Neural crest cell (in vitro differentiated cells): ENCODE measurements around the gene FOXR1. TPM values are rescaled to one million over a fixed set of nuclear protein-coding genes. Genes with fewer than 3 reads are reported as not detected.

Source experiments
- DNase-seq: peaks from one replicate; pipeline ENCODE4 v3.0.0; 2021; ENCODE audit warnings: low read depth, mixed read lengths, low spot score
- H3K27ac Mint-ChIP-seq: one replicate; pipeline ENCODE4 v1.8.0; 2021; ENCODE audit warnings: mild to moderate bottlenecking, mixed read lengths; ENCODE audit not compliant: unreplicated experiment
- H3K27me3 Mint-ChIP-seq: 2 replicates; pipeline ENCODE4 v1.8.0; 2021; ENCODE audit warnings: low read depth, mild to moderate bottlenecking, mixed read lengths
- H3K36me3 Mint-ChIP-seq: 2 replicates; pipeline ENCODE4 v1.8.0; 2021; ENCODE audit warnings: low read depth, mild to moderate bottlenecking, mixed read lengths
- H3K4me1 Mint-ChIP-seq: 2 replicates; pipeline ENCODE4 v1.8.0; 2021; ENCODE audit warnings: mixed read lengths
- H3K4me3 Mint-ChIP-seq: one replicate; pipeline ENCODE4 v1.8.0; 2021; ENCODE audit warnings: mild to moderate bottlenecking, mixed read lengths
- H3K9me3 Mint-ChIP-seq: 2 replicates; pipeline ENCODE4 v1.8.0; 2021; ENCODE audit warnings: mixed read lengths
- CTCF ChIP-seq: fragments of 200-600 bp; sonication (generic); conservative IDR thresholded peaks from 2 replicates; pipeline ENCODE4 v1.5.0; 2021; ENCODE audit warnings: antibody characterized with exemption, mild to moderate bottlenecking
- total RNA-seq: library from RNA; stranded (reverse); gene quantifications from 2 replicates; pipeline ENCODE4 v1.2.1, GENCODE V29; 2021

The FOXR1 gene
- total RNA-seq, 1 donor from 2014 or later = not detected

DNA sequence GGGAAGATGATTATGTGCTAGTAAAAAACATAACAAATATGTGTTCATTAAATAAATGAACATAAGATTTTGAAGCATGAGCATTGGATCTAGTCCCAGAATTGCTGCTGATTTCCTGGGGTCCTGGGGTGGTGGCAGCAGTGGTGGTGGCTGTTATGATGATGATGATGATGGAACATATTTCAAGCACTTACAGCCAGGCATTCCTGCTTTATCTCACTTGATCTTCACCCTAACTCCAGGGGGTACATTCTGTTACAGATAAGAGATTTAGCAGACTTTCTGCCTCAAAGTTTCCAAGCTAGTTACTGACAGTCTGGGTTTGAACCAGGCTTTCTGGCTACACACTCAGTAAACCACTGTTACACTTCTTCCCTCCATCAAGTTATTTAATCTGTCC lies 52.2 kb downstream of the FOXR1 start:
- no peak for DNase-seq
- Mint-ChIP-seq H3K27ac (no peak overlapping the region), H3K9me3 (no peaks in the 10 kb centered on the region), H3K4me3 (peak overlapping the region; percentile 29), H3K27me3 (no peaks in the 10 kb centered on the region), H3K4me1 (peaks cover 24% of the 10 kb centered on the region), H3K36me3 (peaks cover 6% of the 10 kb centered on the region)
- TF ChIP-seq CTCF = no peak

GRCh38 chr11:119024430-119025098 lies 53.0 kb downstream of the FOXR1 start:
- peaks cover under 1% of the 10 kb centered on the region for H3K27me3 Mint-ChIP-seq
- no peaks in the 10 kb centered on the region for H3K9me3 Mint-ChIP-seq
- H3K4me1 Mint-ChIP-seq = peaks cover 26% of the 10 kb centered on the region
- H3K36me3 Mint-ChIP-seq = peaks cover 6% of the 10 kb centered on the region
- no peak for DNase-seq
- no peak for TF ChIP-seq CTCF
- no peak overlapping the region for H3K27ac Mint-ChIP-seq
- peak overlapping the region; percentile 40 for H3K4me3 Mint-ChIP-seq

DNA sequence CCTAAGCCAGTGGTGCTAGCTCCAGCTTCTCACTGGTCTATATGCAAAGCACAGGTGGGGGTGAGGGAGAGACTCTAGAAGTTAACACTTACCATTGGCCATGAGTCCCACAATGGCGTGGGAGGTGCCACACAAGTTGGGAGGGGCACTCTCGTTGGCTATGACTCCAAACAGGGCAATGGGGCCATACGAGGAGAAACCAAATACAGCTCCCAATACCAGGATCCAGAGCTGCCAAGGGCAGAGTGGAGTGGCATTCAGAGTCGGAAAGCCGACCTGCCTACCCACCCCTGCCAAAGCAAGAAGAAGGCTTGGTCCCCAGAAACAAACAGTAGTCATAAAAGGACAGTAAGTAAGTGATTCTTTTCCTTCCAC lies 53.5 kb downstream of the FOXR1 start:
- no peak for DNase-seq
- H3K9me3 Mint-ChIP-seq = no peaks in the 10 kb centered on the region
- H3K36me3 Mint-ChIP-seq = peaks cover 4% of the 10 kb centered on the region
- H3K4me3 Mint-ChIP-seq = peak overlapping the region; percentile 40
- peaks cover 3% of the 10 kb centered on the region for H3K27me3 Mint-ChIP-seq
- H3K4me1 Mint-ChIP-seq = peaks cover 26% of the 10 kb centered on the region
- H3K27ac Mint-ChIP-seq = no peak overlapping the region
- TF ChIP-seq CTCF = no peak

DNA sequence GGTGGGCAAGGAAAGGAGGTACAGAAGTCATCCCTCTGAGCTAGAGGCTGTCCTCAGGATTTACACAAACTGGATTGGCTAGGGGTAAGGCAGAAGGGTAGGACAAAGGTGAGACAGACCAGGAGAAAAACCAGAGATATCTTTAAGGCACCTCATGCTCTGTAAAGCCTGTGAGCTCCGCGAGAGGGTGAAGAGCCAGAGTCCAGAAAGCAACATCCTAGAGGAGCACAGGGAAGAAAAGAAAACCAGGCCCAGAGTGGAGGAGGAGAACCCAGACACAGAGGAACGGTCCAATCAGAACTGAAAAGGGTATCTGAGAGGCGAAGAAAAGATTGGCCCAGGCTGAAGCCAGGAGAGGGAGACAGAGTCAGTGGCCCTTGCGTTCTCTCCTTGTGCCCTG lies 54.0 kb downstream of the FOXR1 start:
- H3K27me3 Mint-ChIP-seq = peaks cover 3% of the 10 kb centered on the region
- H3K4me1 Mint-ChIP-seq = peaks cover 24% of the 10 kb centered on the region
- H3K4me3 Mint-ChIP-seq = peak overlapping the region; percentile 40
- H3K9me3 Mint-ChIP-seq = no peaks in the 10 kb centered on the region
- DNase-seq = no peak
- TF ChIP-seq CTCF = no peak
- H3K36me3 Mint-ChIP-seq = peaks cover 3% of the 10 kb centered on the region
- H3K27ac Mint-ChIP-seq = peak overlapping the region; percentile 82

DNA sequence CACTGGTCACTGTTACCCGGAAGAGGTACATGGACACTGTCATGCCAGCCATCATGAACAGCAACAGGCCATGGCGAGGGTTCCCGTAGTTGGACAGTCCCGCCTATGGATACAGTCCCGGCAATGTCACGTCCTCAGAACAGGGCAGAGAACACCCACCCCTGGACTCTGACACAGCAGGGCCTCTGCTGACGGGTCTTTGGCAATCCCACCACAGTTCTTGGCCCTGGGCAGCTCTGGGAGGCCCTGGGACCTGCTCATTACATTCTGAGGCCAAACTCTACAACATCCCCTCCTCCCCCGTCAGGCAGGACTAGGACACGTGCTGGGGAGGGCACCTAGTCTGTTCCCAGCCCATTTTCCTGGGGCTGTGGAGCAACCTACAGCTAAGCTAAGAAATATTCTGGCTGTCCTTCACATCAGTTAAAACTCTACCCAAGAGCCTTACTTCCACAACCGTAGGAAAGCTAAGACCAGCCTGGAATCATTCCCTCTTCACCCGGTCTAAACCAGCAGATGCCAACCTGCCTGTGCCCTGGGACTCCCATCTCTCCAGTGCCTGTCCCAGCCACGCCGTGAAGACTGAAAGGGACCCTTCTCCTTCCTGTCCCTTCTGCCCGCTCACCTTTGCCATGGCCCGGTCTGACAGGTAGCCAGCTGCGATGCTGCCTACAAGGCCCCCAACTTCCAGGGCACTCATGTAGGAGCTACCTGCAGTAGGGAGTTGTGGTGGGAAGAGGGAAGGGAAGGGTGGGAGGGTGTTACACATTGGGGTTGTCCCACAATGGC lies 54.6 kb downstream of the FOXR1 start:
- Mint-ChIP-seq H3K27ac (no peak overlapping the region), H3K36me3 (peaks cover 3% of the 10 kb centered on the region), H3K4me3 (peak overlapping the region; percentile 40), H3K27me3 (peaks cover 3% of the 10 kb centered on the region), H3K9me3 (no peaks in the 10 kb centered on the region), H3K4me1 (peaks cover 24% of the 10 kb centered on the region)
- no peak for DNase-seq
- TF ChIP-seq CTCF = no peak
